B cell (primary cell): ENCODE results near the gene CCDC30.

Experiments
- CTCF ChIP-seq: fragments of 200-600 bp; IDR thresholded peaks from one replicate; pipeline ENCODE4 v1.8.0; 2022; ENCODE audit warnings: antibody characterized with exemption, mild to moderate bottlenecking
- EZH2 ChIP-seq: IDR thresholded peaks from 2 replicates; pipeline ENCODE4 v1.6.1; 2012; ENCODE audit warnings: borderline replicate concordance, low read depth, mild to moderate bottlenecking, moderate library complexity, low read length; ENCODE audit not compliant: insufficient read depth, poor library complexity, severe bottlenecking

- TF ChIP-seq CTCF: no peak
- no peak for TF ChIP-seq EZH2
These were observed 21.3 kb downstream of the CCDC30 start for GRCh38 chr1:42484382-42484781.
